GM13976 (cell line): ENCODE data around the gene PPIP5K2.

Source experiments
- DNase-seq: peaks from one replicate; pipeline ENCODE4 v3.0.0; 2012; ENCODE audit warnings: low spot score
- in situ Hi-C: fragments of 300-500 bp; cut with MboI; formaldehyde crosslinking; loops from one replicate; pipeline ENCODE4 v1.12.0; 2022; ENCODE audit warnings: low sequenced_read_pairs, mixed read lengths, inconsistent platforms; ENCODE audit not compliant: unreplicated experiment
- TF ChIP-seq, protein P1 (sequence below): IDR thresholded peaks from 2 replicates; pipeline ENCODE4 v1.5.1; 2012; ENCODE audit warnings: borderline replicate concordance, mild to moderate bottlenecking; ENCODE audit not compliant: insufficient read depth; ENCODE audit errors: extremely low read depth, missing control alignments, control extremely low read depth

PPIP5K2 gene

DNA sequence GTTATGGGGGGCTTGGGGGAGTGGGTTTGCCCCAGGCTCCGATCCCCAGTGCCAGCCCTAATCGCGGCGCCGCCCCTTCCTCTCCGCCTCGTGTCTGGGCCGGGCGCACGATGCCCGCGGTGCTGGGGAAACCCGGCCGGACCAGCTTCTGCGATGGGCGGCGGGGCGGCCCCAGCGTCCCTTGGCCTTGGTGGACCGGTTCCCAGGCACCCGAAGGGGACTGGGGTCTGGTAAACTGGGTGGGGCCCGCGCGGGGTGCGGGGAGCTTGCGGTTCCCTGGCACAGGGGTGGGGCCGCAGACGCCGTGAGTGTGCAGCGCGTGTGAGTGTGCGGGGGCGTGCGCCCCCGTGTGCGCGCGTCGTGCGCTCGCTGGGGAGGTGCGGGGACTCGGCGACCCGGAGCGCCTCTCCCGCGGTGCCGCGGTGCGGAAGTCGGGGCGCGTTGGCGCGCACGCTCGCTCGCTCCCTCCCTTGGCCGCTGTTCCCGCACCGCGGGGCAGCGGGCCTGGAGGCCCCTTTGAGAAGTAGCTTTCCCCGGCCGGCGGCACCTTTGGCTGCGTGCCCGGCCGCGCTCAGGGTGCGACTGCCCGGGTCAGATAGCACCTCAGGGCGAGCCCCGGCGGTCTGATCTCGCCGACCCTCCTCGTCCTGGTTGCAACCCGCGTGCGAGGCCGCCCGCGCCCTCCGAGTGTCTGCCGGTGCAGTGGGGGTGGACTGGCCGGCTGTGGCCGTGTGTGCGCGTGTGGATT is 139.0 kb downstream of the PPIP5K2 start:
- TF ChIP-seq, protein P1, sequence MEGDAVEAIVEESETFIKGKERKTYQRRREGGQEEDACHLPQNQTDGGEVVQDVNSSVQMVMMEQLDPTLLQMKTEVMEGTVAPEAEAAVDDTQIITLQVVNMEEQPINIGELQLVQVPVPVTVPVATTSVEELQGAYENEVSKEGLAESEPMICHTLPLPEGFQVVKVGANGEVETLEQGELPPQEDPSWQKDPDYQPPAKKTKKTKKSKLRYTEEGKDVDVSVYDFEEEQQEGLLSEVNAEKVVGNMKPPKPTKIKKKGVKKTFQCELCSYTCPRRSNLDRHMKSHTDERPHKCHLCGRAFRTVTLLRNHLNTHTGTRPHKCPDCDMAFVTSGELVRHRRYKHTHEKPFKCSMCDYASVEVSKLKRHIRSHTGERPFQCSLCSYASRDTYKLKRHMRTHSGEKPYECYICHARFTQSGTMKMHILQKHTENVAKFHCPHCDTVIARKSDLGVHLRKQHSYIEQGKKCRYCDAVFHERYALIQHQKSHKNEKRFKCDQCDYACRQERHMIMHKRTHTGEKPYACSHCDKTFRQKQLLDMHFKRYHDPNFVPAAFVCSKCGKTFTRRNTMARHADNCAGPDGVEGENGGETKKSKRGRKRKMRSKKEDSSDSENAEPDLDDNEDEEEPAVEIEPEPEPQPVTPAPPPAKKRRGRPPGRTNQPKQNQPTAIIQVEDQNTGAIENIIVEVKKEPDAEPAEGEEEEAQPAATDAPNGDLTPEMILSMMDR, result no peak
- in situ Hi-C loops, result no loop called here
- peak; percentile 62 for DNase-seq

DNA sequence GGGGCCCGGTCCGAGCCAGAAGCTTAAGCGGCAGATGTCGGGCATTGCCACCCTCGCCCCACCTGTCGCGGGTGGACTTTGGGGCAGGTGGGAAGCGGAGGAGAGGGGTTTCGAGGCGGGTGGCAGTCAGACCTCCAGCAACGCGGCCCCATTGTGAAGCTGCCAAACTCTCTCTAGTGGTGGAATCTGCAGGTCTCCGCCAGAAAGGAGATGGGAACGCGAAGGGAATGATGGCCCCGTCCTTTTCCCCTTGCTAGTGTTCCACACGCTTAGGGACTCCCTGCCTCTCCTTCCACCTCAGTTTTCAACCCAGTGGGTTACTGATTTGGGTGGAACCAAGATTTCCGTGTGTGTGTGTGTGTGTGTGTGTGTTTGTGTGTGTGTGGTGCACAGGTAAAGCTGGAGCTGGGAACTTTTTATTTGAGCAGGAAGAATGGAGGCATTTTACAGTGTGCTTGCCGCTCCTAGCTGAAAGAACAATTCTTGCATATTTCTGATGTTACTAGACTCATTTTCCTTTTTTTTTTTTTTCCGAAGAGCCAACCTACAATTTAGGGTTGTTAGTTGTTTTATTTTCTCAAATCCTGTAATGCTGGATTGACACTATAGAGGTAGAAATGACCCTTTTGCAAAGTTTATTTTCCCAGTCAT is 139.7 kb downstream of the PPIP5K2 start:
- in situ Hi-C loops, result no loop called here
- TF ChIP-seq, protein P1, result no peak
- DNase-seq, result peak; percentile 16

DNA sequence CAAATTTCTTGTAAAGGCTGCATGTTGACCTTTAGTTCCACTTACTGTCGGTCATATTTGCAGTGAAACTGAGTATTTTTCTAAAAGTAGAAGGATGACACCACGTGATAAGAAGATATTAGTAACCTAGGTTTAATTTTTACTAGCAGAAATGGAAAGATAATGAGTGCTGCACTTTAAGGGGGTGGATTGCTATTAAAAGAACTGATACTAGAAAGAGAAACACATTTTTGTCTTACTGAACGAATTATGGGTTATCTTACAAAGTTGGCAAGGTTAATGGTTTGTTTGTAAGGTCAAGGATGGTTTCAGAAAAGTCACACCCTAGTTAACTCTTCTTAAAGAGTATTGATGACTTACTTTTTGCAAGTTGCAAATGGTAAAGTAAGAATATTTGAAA is 140.8 kb downstream of the PPIP5K2 start:
- in situ Hi-C loops, result no loop called here
- DNase-seq, result peak; percentile 46
- TF ChIP-seq, protein P1, result no peak
